ENCODE results near the gene ATP1A3.

ATP1A3 gene

GRCh38 chr19:41927497-41928192 lies 66.4 kb downstream of the ATP1A3 start:
- DNase-seq: no peak

- no peak for DNase-seq
Measured at GRCh38 chr19:41926763-41927496, 67.1 kb downstream of the ATP1A3 start.

GRCh38 chr19:41926028-41926762 lies 67.8 kb downstream of the ATP1A3 start:
- no peak for DNase-seq

GRCh38 chr19:41925208-41926003 lies 68.6 kb downstream of the ATP1A3 start:
- no peak for DNase-seq

- DNase-seq: no peak
Measured at GRCh38 chr19:41924151-41925145, 69.6 kb downstream of the ATP1A3 start.

GRCh38 chr19:41923045-41923788 lies 70.8 kb downstream of the ATP1A3 start:
- DNase-seq: no peak

GRCh38 chr19:41922585-41922984 lies 71.4 kb downstream of the ATP1A3 start:
- DNase-seq: no peak

GRCh38 chr19:41921577-41922576 lies 72.2 kb downstream of the ATP1A3 start:
- DNase-seq: no peak

- no peak for DNase-seq
Measured at GRCh38 chr19:41920882-41921576, 73.0 kb downstream of the ATP1A3 start.

GRCh38 chr19:41919948-41920712 lies 73.9 kb downstream of the ATP1A3 start:
- no peak for DNase-seq

- no peak for DNase-seq
Measured at GRCh38 chr19:41918653-41919244, 75.3 kb downstream of the ATP1A3 start.

- no peak for DNase-seq
Measured at GRCh38 chr19:41918095-41918494, 75.9 kb downstream of the ATP1A3 start.

GRCh38 chr19:41917676-41918075 lies 76.4 kb downstream of the ATP1A3 start:
- DNase-seq: no peak
